Frontal cortex (tissue), 4 donors: ENCODE data around the gene MED4. TPM values are rescaled to one million over a fixed set of nuclear protein-coding genes. Genes with fewer than 3 reads are reported as not detected.
"Not testable (repeated sequence)": the region's sequence is repeated elsewhere in the genome, so short reads cannot be mapped to it uniquely, and the experiment has no call there.

Experiments used
- DNase-seq, 2 donors: peaks; one replicate each; pipeline ENCODE4 v3.0.0; 2012; ENCODE audit warnings: low spot score in 2 of 2
- FAIRE-seq: peaks from 2 replicates; lab custom pipeline; 2012; peaks lifted over from hg19 to GRCh38; lab: Jason Lieb, UNC
- total RNA-seq: library from RNA; depleted of rRNA; stranded (reverse); fragments of >200 nt; gene quantifications from one replicate; pipeline ENCODE4 v1.2.3, GENCODE V29; 2014
- donor health status: control.
- donor health status: control.
- donor health status: control.

Gene MED4
- total RNA-seq, 1 donor from 2014 or later, result 37.9 TPM

- no peak for FAIRE-seq
- DNase-seq, result no peak
These were observed 2.9 kb upstream of the MED4 start for GRCh38 chr13:48097793-48098192.

- FAIRE-seq (no peak), DNase-seq (no peak)
These were observed 1.8 kb upstream of the MED4 start for GRCh38 chr13:48096670-48097069.

GRCh38 chr13:48094404-48094780 is 512 bp downstream of the MED4 start:
- FAIRE-seq (no peak), DNase-seq (peak in 1 of 2 donors; percentile 19)

GRCh38 chr13:48093588-48093987 is 1.3 kb downstream of the MED4 start:
- FAIRE-seq (no peak), DNase-seq (no peak)

- no peak for FAIRE-seq
- no peak for DNase-seq
These were observed 8.6 kb downstream of the MED4 start for GRCh38 chr13:48086272-48086671.

GRCh38 chr13:48081739-48082138 is 13.2 kb downstream of the MED4 start:
- DNase-seq, result no peak
- no peak for FAIRE-seq

- no peak for FAIRE-seq
- no peak for DNase-seq
These were observed 16.6 kb downstream of the MED4 start for GRCh38 chr13:48078251-48078656.

GRCh38 chr13:48074006-48074405 is 20.9 kb downstream of the MED4 start:
- DNase-seq, result no peak
- no peak for FAIRE-seq

GRCh38 chr13:48072787-48073186 is 22.1 kb downstream of the MED4 start:
- DNase-seq, result no peak

GRCh38 chr13:48072304-48072703 is 22.6 kb downstream of the MED4 start:
- no peak for FAIRE-seq
- DNase-seq, result no peak

More at GRCh38 chr13:48072787-48073186, 22.1 kb downstream of the MED4 start:
- FAIRE-seq, result no peak

- FAIRE-seq (no peak), DNase-seq (no peak)
These were observed 24.0 kb downstream of the MED4 start for GRCh38 chr13:48070942-48071341.

GRCh38 chr13:48069573-48069972 is 25.3 kb downstream of the MED4 start:
- FAIRE-seq (no peak), DNase-seq (no peak)

- FAIRE-seq (peak; percentile 17), DNase-seq (no peak)
These were observed 26.0 kb downstream of the MED4 start for GRCh38 chr13:48068952-48069351.

- FAIRE-seq (no peak), DNase-seq (no peak)
These were observed 26.9 kb downstream of the MED4 start for GRCh38 chr13:48068036-48068435.

- FAIRE-seq (no peak), DNase-seq (no peak)
These were observed 28.5 kb downstream of the MED4 start for GRCh38 chr13:48066310-48066989.

GRCh38 chr13:48059951-48060350 is 35.0 kb downstream of the MED4 start:
- not testable (repeated sequence) for DNase-seq, FAIRE-seq

- DNase-seq, result not testable (repeated sequence)
These were observed 36.4 kb downstream of the MED4 start for GRCh38 chr13:48058536-48058935.

GRCh38 chr13:48055712-48056111 is 39.2 kb downstream of the MED4 start:
- FAIRE-seq, result no peak
- no peak for DNase-seq

More at GRCh38 chr13:48058536-48058935, 36.4 kb downstream of the MED4 start:
- FAIRE-seq, result not testable (repeated sequence)

- DNase-seq (no peak), FAIRE-seq (no peak)
These were observed 40.3 kb downstream of the MED4 start for GRCh38 chr13:48054601-48055000.

GRCh38 chr13:48050550-48050949 is 44.4 kb downstream of the MED4 start:
- FAIRE-seq, result no peak
- no peak for DNase-seq

- no peak for FAIRE-seq
These were observed 51.0 kb downstream of the MED4 start for GRCh38 chr13:48043789-48044503.

More at GRCh38 chr13:48043789-48044503, 51.0 kb downstream of the MED4 start:
- no peak for DNase-seq
